Liver (tissue), 9 donors: ENCODE data around the gene PHKG2. TPM values are rescaled to one million over a fixed set of nuclear protein-coding genes. Genes with fewer than 3 reads are reported as not detected.
A peak's percentile ranks its signal among the peaks of the same experiment; 100 is the strongest.

Source experiments
- DNase-seq: peaks from one replicate; pipeline ENCODE4 v3.0.0-alpha.2; 2017; ENCODE audit warnings: low spot score
- H3K27ac ChIP-seq, 2 donors: one replicate each; pipeline ENCODE4 v1.7.0; 2013; ENCODE audit warnings: inconsistent platforms in 2 of 2, low read length in 2 of 2, control low read depth in 1 of 2, low read depth in 1 of 2, mild to moderate bottlenecking in 1 of 2
- H3K27me3 ChIP-seq, 4 donors: one replicate each; pipeline versions ENCODE4 v1.6.1 to v1.7.0; 2013; ENCODE audit warnings: low read length in 3 of 4, inconsistent platforms in 1 of 4, mild to moderate bottlenecking in 1 of 4, moderate library complexity in 1 of 4; ENCODE audit not compliant: control insufficient read depth in 4 of 4, insufficient read depth in 4 of 4
- H3K36me3 ChIP-seq, 4 donors: one replicate each; pipeline versions ENCODE4 v1.6.1 to v1.7.0; 2013; ENCODE audit warnings: low read length in 3 of 4, mild to moderate bottlenecking in 3 of 4, low read depth in 1 of 4, moderate library complexity in 1 of 4; ENCODE audit not compliant: control insufficient read depth in 4 of 4, insufficient read depth in 3 of 4
- H3K4me1 ChIP-seq, 4 donors: one replicate each; pipeline versions ENCODE4 v1.6.1 to v1.7.0; 2013; ENCODE audit warnings: low read length in 3 of 4, mild to moderate bottlenecking in 3 of 4, moderate library complexity in 1 of 4; ENCODE audit not compliant: control insufficient read depth in 4 of 4, insufficient read depth in 4 of 4
- H3K4me3 ChIP-seq, 3 donors: one replicate each; pipeline versions ENCODE4 v1.6.1 to v1.7.0; 2013; ENCODE audit warnings: low read length in 3 of 3, control low read depth in 1 of 3, low read depth in 1 of 3, mild to moderate bottlenecking in 1 of 3
- H3K9ac ChIP-seq, 2 donors: one replicate each; pipeline ENCODE4 v1.7.0; 2013; ENCODE audit warnings: low read length in 2 of 2, mild to moderate bottlenecking in 2 of 2, moderate library complexity in 2 of 2, control low read depth in 1 of 2, low read depth in 1 of 2
- H3K9me3 ChIP-seq, 4 donors: one replicate each; pipeline versions ENCODE4 v1.6.1 to v1.7.0; 2013; ENCODE audit warnings: low read length in 3 of 4; ENCODE audit not compliant: control insufficient read depth in 4 of 4
- CTCF ChIP-seq: fragments of 150-350 bp; IDR thresholded peaks from 2 replicates; pipeline ENCODE4 v1.5.1; 2017; ENCODE audit warnings: improper control_type of control experiment, low read depth, low read length; ENCODE audit not compliant: missing input control
- FOXA1 ChIP-seq: IDR thresholded peaks from 2 replicates; pipeline ENCODE4 v1.6.1; 2016; ENCODE audit warnings: antibody characterized with exemption
- FOXA2 ChIP-seq: IDR thresholded peaks from 2 replicates; pipeline ENCODE4 v1.6.1; 2016; ENCODE audit warnings: antibody characterized with exemption
- GABPA ChIP-seq, 2 donors: IDR thresholded peaks in 1 of 2; conservative IDR thresholded peaks in 1 of 2; 2 replicates each; pipeline ENCODE4 v1.6.1; 2016; ENCODE audit warnings: antibody characterized with exemption in 2 of 2, mild to moderate bottlenecking in 1 of 2, moderate library complexity in 1 of 2
- HNF4A ChIP-seq, 2 donors: conservative IDR thresholded peaks; 2 replicates each; pipeline ENCODE4 v1.6.1; 2016; ENCODE audit warnings: antibody characterized with exemption in 2 of 2, mild to moderate bottlenecking in 2 of 2
- HNF4G ChIP-seq: IDR thresholded peaks from 2 replicates; pipeline ENCODE4 v1.6.1; 2016; ENCODE audit warnings: antibody characterized with exemption
- JUND ChIP-seq, 2 donors: IDR thresholded peaks; 2 replicates each; pipeline ENCODE4 v1.6.1; 2016; ENCODE audit warnings: antibody characterized with exemption in 2 of 2
- NR2F2 ChIP-seq: IDR thresholded peaks from 2 replicates; pipeline ENCODE4 v1.6.1; 2016; ENCODE audit warnings: antibody characterized with exemption
- RAD21 ChIP-seq, 2 donors: IDR thresholded peaks; 2 replicates each; pipeline ENCODE4 v1.6.1; 2016; ENCODE audit warnings: antibody characterized with exemption in 2 of 2, mild to moderate bottlenecking in 2 of 2
- REST ChIP-seq: IDR thresholded peaks from 2 replicates; pipeline ENCODE4 v1.6.1; 2016; ENCODE audit warnings: antibody characterized with exemption, mild to moderate bottlenecking
- SP1 ChIP-seq: IDR thresholded peaks from 2 replicates; pipeline ENCODE4 v1.6.1; 2018; ENCODE audit warnings: antibody characterized with exemption, mild to moderate bottlenecking
- TAF1 ChIP-seq: conservative IDR thresholded peaks from 2 replicates; pipeline ENCODE4 v1.6.1; 2016; ENCODE audit warnings: antibody characterized with exemption, mild to moderate bottlenecking
- YY1 ChIP-seq: IDR thresholded peaks from 2 replicates; pipeline ENCODE4 v1.6.1; 2016; ENCODE audit warnings: antibody characterized with exemption, mild to moderate bottlenecking
- WGBS: extraction: QIAGEN DNeasy Blood & Tissue Kit; methylation state at CpG from one replicate; pipeline ENCODE4 v1.1.7; 2013; 5-methylcytosine and 5-hydroxymethylcytosine counted together
- polyA plus RNA-seq, 2 donors: library from polyadenylated mRNA; stranded (reverse) in 1 of 2; unstranded in 1 of 2; fragments of 200-250 nt in 1 of 2; fragments of >200 nt in 1 of 2; fragmentation: Nextera tagmentation in 1 of 2; extraction: Ambion mirVana in 1 of 2; gene quantifications; one replicate each; pipeline versions ENCODE4 v1.2.1 to v1.2.3, GENCODE V29; 2013 to 2015
- total RNA-seq, 2 donors: library from RNA; depleted of rRNA; stranded (reverse); fragments of >200 nt; gene quantifications; one replicate each; pipeline ENCODE4 v1.2.3, GENCODE V29; 2014
- TF ChIP-seq, protein P1 (sequence below): IDR thresholded peaks from 2 replicates; pipeline ENCODE4 v1.6.1; 2016; ENCODE audit warnings: antibody characterized with exemption
- TF ChIP-seq, protein P2 (sequence below): IDR thresholded peaks from 2 replicates; pipeline ENCODE4 v1.6.1; 2016; ENCODE audit warnings: antibody characterized with exemption
- TF ChIP-seq, protein P3 (sequence below): IDR thresholded peaks from 2 replicates; pipeline ENCODE4 v1.6.1; 2016; ENCODE audit warnings: antibody characterized with exemption
- donor health status: healthy.
- donor health status: healthy.
- donor health status: healthy.
- donor health status: healthy.
- donor health status: healthy.

Gene PHKG2
- total and polyA plus RNA-seq, 4 donors, result 9.2 to 21.2 (median 17.9) TPM

DNA sequence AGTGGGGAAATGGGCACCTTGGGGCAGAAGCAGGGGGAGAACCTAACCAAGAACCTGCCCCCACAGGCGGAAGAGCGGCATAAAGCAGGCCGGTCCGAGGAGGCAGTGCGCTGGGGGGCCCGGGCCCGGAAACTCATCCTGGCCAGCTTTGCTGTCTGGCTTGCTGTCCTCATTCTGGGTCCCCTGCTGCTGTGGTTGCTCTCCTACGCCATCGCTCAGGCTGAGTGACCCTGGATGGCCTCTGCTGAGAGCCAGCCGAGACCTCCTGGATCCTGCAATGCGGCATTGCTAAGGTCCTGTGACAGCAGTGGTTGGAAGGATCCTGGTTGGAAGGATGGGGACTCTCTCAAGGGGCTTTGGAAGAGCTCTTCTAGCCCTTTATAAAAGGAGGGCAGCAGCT is 4.5 kb upstream of the PHKG2 start:
- H3K9ac ChIP-seq, result no peak overlapping the region
- no peak overlapping the region for H3K4me3 ChIP-seq
- H3K9me3 ChIP-seq, result no peaks in the 10 kb centered on the region
- DNase-seq, result no peak
- peaks cover under 1 to 7% (median 4%) of the 10 kb centered on the region in 4 donors for H3K36me3 ChIP-seq
- no peaks in the 10 kb centered on the region for H3K27me3 ChIP-seq
- TF ChIP-seq JUND (IDR thresholded peaks at IDR 0.05), result no peak
- no peak for TF ChIP-seq NR2F2
- TF ChIP-seq RAD21 (IDR thresholded peaks at IDR 0.05), result no peak
- no peak for TF ChIP-seq TAF1
- TF ChIP-seq, protein P1, sequence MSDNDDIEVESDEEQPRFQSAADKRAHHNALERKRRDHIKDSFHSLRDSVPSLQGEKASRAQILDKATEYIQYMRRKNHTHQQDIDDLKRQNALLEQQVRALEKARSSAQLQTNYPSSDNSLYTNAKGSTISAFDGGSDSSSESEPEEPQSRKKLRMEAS, result no peak
- no peak for TF ChIP-seq CTCF
- TF ChIP-seq, protein P2, sequence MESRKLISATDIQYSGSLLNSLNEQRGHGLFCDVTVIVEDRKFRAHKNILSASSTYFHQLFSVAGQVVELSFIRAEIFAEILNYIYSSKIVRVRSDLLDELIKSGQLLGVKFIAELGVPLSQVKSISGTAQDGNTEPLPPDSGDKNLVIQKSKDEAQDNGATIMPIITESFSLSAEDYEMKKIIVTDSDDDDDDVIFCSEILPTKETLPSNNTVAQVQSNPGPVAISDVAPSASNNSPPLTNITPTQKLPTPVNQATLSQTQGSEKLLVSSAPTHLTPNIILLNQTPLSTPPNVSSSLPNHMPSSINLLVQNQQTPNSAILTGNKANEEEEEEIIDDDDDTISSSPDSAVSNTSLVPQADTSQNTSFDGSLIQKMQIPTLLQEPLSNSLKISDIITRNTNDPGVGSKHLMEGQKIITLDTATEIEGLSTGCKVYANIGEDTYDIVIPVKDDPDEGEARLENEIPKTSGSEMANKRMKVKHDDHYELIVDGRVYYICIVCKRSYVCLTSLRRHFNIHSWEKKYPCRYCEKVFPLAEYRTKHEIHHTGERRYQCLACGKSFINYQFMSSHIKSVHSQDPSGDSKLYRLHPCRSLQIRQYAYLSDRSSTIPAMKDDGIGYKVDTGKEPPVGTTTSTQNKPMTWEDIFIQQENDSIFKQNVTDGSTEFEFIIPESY, result no peak
- no peak for TF ChIP-seq REST
- TF ChIP-seq YY1, result no peak
- no peak for TF ChIP-seq FOXA2
- no peak for TF ChIP-seq SP1
- no peak for TF ChIP-seq HNF4A (conservative IDR thresholded peaks at IDR 0.05)
- no peak for TF ChIP-seq GABPA (IDR thresholded peaks at IDR 0.05 in 1 of 2, conservative IDR thresholded peaks at IDR 0.05 in 1 of 2)
- TF ChIP-seq HNF4G, result no peak
- TF ChIP-seq, protein P3, sequence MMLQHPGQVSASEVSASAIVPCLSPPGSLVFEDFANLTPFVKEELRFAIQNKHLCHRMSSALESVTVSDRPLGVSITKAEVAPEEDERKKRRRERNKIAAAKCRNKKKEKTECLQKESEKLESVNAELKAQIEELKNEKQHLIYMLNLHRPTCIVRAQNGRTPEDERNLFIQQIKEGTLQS, result no peak
- H3K27ac ChIP-seq, result no peak overlapping the region
- WGBS, result 96% methylated on average over 11 of the region's 11 CpGs
- H3K4me1 ChIP-seq, result peaks cover 7 to 28% (median 16%) of the 10 kb centered on the region in 4 donors

- H3K27ac ChIP-seq, result no peak overlapping the region
- WGBS, result 86% methylated on average over 2 of the region's 2 CpGs
- H3K4me3 ChIP-seq, result no peak overlapping the region
- no peaks in the 10 kb centered on the region for H3K27me3 ChIP-seq
- TF ChIP-seq HNF4A (conservative IDR thresholded peaks at IDR 0.05), result no peak
- no peak for TF ChIP-seq FOXA1
- TF ChIP-seq, protein P3, result no peak
- no peak for TF ChIP-seq NR2F2
- DNase-seq, result peak; percentile 29
- H3K36me3 ChIP-seq, result peaks cover 0 to 3% (median 2%) of the 10 kb centered on the region in 4 donors
- H3K9ac ChIP-seq, result no peak overlapping the region
- H3K4me1 ChIP-seq, result peaks cover 7 to 28% (median 16%) of the 10 kb centered on the region in 4 donors
- no peaks in the 10 kb centered on the region for H3K9me3 ChIP-seq
Observed at GRCh38 chr16:30744183-30744582, 4.0 kb upstream of the PHKG2 start.
